Hepatocyte (in vitro differentiated cells): Measurements from ENCODE around the gene TSPEAR.

Experiments
- EZH2 ChIP-seq: fragments of 200-600 bp; sonication (generic); IDR thresholded peaks from 2 replicates; pipeline ENCODE4 v1.6.1; 2016; ENCODE audit warnings: antibody characterized with exemption, mild to moderate bottlenecking, borderline replicate concordance
- EZH2phosphoT487 ChIP-seq: fragments of 200-600 bp; sonication (generic); IDR thresholded peaks from one replicate; pipeline ENCODE4 v1.6.1; 2018; ENCODE audit warnings: antibody characterized with exemption, mild to moderate bottlenecking, low read depth, moderate library complexity; ENCODE audit not compliant: unreplicated experiment, severe bottlenecking
- TF ChIP-seq, protein P1 (sequence below): fragments of 200-600 bp; sonication (generic); IDR thresholded peaks from 2 replicates; pipeline ENCODE4 v1.5.1; 2016; ENCODE audit warnings: antibody characterized with exemption, mild to moderate bottlenecking; ENCODE audit not compliant: poor library complexity

DNA sequence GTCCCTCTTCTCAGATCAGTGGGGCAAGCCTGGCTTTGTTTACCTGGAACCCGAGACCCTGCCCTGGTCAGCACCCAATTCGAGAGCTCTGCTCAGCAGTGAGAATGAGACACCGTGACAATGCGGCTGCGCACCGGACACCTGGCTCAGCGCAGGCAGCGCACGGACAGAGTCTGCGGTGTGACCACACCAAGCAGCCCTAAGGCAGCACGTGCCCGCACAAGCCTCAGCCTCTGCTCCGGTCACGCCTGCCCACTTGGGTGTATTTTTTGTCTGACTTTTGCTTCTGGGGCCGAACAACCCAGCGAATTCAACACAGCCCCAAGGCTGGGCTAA lies 94.8 kb downstream of the TSPEAR start:
- TF ChIP-seq, protein P1, sequence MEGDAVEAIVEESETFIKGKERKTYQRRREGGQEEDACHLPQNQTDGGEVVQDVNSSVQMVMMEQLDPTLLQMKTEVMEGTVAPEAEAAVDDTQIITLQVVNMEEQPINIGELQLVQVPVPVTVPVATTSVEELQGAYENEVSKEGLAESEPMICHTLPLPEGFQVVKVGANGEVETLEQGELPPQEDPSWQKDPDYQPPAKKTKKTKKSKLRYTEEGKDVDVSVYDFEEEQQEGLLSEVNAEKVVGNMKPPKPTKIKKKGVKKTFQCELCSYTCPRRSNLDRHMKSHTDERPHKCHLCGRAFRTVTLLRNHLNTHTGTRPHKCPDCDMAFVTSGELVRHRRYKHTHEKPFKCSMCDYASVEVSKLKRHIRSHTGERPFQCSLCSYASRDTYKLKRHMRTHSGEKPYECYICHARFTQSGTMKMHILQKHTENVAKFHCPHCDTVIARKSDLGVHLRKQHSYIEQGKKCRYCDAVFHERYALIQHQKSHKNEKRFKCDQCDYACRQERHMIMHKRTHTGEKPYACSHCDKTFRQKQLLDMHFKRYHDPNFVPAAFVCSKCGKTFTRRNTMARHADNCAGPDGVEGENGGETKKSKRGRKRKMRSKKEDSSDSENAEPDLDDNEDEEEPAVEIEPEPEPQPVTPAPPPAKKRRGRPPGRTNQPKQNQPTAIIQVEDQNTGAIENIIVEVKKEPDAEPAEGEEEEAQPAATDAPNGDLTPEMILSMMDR = no peak
- TF ChIP-seq EZH2 (no peak), EZH2phosphoT487 (no peak)
